COR-L47 (cell line): Measurements from ENCODE around the gene ACTRT3.

Experiments
- DNase-seq: peaks from one replicate; lab custom pipeline; 2025; lab: John Stamatoyannopoulos, UW

The ACTRT3 gene

DNA sequence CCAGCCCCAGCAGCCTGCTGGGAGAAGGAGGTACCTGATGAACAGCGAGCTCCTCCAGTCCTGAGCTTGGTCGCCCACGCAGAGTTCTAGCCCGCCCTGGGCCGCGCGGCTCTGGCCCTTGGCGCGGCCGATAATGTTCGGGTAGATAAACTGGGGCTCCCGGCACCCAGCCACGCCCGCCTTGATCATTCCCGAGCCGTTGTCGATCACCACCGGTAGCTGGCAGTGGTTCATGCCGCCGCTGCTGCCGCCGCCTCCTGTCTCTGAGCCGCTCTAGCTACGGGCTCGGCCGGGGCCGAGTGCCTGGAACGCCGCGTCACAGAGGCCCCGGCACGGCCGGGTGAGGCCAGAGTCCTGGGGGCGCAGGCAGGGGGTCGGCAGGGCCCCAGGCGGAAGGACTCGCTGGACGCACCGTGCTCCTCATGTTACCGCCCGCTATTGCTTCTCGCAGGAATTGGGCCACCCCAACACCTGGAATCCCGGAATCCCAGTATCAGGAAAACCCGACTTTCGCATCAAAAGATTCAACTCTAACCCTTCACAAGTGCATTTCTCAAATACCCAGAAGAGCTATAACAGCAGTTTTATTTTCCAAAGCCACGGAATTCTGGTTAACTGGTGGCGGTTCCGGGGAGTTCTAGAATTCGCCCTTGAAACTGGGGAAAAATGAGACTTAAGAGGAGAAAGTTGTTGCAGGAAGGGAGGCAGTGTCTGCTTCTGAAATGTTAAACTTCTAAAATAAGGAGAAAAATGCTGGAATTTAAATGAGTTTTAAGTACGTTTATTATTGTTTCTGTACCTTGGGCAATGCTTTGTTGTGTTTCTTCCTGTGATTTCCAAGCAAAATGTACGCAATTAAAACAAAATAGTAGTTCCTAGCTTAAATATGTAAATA, at the start of gene ACTRT3:
Gene ACTRT3, minus strand, starts transcription at position 275 of the 895 bp plus-strand sequence. Its CDS starts 41 bp downstream, at position 234.
- DNase-seq: peak; percentile 45

DNA sequence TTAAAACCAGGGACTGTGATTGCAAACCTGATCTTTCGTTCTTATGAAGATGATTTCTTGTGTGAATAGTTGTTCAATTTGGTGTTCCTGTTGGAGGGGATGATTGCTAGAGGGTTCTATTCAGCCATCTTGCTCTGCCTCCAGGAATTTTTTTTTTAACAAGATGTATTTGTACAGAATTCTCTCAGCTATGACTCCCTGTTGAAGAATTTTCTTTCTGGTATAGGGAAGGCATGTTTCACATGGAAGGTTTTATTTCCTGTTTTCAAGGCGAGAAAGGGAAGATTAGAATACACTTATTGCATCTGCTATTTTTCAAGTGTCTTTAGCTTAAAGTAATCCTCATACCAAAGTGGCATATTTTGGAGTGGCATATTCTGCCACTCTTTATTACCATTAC, 49.0 kb upstream of the ACTRT3 start:
- no peak for DNase-seq

DNA sequence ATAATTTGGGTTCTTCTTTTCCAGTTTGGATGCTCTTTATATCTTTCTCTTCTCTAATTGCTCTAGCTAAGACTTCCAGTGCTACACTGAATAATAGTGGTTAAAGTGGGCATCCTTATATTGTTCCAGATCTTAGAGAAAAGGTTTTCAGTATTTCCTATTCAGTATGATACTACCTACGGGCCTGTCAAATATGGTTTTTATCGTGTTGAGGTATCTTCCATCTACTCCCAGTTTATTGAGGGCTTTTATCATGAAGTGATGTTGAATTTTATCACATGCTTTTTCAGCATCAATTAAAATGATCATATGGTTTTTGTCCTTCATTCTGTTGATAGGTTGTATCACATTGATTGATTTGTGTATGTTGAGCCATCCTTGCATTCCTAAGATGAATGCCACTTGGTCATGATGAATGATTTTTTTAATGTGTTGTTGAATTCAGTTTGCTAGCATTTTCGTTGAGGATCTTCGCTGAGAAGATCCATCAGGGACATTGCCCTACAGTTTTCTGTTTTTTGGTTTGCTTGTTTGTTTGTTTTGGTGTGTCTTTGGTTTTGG, 46.3 kb upstream of the ACTRT3 start:
- no peak for DNase-seq

DNA sequence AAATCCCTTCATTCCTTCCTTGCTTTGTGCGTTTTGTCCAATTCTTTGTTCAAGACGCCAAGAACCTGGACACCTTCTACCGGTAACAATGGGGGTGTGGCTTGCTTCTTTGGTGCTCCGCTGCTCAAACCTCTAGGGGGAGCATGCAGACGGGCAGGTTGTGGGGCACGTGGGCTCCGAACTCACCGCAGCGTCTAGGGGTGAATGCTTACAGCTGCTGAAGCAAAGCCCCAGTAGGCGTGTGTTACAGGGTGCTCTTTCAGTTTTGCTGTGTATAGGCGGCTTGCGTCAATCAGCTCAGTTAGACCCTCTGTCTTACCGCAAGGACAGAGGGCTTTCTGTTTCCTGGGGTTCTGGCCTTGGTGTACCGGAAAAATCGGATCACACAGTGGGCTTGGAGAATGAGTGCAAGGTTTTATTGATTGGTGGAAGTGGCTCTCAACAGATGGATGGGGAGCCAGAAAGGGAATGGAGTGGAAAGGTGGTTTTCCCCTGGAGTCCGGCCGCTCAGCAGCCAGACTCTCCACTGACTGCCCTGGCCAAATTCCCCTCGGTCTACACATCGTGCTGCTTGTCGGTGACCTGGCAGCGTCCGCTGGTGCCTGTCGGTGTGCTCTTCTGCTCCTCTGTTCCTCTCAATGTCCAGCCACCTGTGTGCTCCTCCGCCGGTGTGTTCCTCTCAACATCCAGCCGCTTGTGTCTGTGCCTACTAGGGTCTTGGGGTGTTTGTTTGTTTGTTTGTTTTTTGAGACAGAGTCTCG, 44.6 kb upstream of the ACTRT3 start:
- peak; percentile 94 for DNase-seq

DNA sequence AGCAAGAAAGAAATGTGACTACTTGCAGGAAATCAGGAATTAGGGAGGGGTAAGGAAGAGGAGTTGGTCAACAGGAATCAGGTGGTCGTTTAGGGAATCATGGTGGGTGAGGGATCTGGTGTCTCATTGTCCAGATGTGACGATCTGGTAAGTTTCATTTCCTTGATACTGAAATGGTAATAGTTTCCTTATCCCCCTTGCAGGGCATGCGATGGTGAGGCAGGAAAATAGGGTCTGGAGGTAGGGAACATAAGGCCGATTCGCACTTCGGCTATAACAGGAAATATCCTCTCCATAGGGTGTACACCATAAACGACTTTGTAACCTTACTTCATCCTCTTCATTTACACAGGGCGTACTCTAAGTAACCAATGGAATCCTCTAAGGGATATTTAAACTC, 43.9 kb upstream of the ACTRT3 start:
- DNase-seq: no peak

DNA sequence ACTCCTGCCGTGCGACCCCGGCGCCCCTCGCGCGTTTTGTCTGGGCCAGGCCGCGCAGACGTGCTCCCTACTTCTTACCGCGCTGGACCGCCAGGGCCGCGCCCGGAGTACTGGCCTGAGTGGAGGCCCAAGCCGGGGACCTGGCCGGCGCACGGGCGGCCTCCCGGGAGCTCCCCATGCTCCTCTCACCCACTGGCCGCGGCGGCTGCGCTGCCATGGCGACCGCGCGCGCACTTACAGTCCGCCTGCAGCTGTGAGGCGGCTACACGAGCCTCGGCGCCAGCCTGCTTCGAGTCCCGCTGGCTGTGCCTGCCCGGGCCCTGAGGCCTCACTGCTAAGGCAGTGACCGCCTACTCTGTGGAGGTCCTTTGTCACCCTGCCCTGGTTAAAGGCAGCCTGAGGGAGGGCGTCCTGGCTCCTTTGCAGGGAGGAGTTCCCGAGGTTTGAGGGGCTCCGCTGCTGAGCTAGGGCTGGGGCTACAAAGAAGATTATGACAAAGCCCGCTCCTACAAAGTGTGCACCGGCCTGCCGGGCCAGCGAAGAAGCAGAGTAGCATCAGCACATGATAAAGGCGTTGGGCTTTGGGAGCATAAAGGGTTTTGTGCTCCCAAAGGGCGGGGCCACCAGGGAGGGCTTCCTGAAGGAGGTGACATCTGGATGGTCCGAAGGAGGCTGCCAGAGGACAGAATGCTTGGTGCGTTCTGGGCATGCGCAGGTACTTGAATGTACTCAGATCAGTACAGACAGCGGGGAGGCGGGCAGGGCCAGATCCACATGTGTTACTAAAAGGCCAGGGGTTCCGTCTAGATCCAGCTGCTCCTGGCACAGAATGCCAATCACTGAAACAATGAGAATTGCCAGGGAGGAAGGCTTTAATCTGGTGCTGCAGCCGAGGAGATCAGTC, 43.2 kb upstream of the ACTRT3 start, which contains the start of the genes LRRC34 and LRRIQ4:
Gene LRRC34, minus strand, starts transcription at position 573 of the 904 bp plus-strand sequence. Its CDS starts 356 bp downstream, at position 217.
Gene LRRIQ4, plus strand, starts transcription at position 539 of the 904 bp plus-strand sequence. CDS start 9,052 bp downstream, outside the sequence.
- DNase-seq: peak; percentile 97

DNA sequence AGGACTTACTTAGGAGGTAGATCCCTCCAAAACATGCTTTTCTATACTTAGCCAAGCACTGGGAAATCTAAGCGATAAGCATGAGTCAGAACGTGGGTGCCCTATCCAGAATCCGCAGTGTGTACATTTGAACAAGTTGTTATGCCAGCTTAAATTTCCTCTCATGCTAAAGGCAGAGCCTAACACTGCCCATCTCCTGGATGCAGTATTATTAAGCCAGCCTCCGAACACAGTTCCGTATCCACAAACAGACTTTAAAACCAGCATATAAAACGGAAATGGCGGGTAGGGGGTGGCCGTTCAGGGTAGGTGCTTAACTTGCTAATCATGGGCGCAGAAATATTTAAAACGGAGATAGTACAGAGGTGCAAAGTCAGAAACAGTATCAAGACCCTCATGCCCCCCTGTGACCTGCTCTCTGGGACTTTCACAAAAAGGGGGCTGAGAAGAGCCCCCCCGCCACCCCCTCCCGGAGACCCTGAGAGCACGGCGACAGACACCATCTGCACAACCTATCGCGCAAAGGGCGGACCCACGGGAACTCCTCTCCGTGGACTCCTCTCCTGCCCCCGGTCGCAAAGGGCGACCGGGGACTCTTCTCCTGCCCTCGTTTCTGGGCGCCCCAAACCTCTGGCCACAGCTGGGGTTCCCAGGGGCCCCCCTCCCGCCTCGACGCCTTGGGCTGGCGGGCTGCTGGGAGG, 42.4 kb upstream of the ACTRT3 start:
- peak; percentile 72 for DNase-seq

DNA sequence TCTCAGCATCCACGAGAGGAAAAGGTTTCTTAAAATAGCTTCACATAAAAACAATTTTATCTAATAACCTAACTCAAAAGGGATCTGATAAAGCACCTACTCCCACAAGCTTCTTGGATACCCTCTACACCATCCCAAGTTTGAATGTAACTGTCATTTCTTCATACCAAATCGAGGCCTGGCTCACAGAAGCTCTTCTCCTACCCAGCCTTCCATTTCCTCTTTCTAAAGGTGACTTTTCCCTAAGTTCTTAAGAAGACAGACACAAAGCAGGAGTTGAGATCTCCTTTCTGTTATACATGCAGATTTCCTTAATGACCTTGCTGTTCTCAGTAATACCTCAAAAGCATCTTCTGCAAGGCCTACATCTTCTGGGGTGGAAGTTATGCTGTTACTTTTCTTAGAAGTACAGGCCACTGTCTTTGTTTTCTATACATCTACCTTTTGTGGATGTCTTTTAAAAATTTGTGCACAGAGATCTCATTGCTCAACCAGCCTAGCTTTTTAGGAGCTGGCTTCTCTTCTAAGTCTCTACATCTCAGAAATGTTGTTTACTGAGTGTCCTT, 40.0 kb upstream of the ACTRT3 start:
- no peak for DNase-seq

DNA sequence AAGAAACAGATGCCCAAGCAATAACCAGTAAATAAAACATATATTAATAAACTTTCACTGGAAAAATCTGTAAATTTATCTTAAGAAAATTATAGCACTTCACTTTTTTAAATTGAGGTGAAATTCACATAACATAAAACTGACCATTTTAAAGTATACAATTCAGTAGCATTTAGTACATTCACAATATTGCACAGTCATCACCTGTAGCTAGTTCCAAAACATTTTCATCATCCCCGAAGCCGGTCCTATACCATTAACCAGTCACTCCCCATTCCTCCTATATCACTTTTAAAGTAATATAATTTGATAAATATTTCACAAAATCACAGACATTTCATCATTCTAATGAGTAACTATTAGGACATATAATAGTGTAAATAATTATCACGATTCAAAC, 35.3 kb upstream of the ACTRT3 start:
- DNase-seq: no peak

DNA sequence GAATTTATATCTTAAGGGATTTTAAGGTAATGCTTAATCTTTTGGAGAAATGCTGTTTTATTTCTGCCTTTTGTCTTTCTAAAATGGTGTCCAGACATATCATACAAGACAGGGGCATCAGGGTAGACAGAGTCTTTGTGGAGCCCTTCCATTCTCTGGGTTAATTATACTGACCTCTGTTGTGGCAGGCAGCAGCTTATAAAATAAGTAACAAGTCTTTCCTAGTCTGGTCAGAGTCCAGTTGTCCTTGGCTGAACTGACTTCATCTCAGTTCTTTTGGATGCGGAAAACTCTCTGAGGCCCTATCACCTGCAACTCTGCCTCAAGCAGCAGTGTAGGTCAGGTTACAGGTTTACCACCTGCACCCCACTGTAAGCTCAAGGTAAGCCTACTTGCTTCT, 23.0 kb upstream of the ACTRT3 start:
- no peak for DNase-seq

DNA sequence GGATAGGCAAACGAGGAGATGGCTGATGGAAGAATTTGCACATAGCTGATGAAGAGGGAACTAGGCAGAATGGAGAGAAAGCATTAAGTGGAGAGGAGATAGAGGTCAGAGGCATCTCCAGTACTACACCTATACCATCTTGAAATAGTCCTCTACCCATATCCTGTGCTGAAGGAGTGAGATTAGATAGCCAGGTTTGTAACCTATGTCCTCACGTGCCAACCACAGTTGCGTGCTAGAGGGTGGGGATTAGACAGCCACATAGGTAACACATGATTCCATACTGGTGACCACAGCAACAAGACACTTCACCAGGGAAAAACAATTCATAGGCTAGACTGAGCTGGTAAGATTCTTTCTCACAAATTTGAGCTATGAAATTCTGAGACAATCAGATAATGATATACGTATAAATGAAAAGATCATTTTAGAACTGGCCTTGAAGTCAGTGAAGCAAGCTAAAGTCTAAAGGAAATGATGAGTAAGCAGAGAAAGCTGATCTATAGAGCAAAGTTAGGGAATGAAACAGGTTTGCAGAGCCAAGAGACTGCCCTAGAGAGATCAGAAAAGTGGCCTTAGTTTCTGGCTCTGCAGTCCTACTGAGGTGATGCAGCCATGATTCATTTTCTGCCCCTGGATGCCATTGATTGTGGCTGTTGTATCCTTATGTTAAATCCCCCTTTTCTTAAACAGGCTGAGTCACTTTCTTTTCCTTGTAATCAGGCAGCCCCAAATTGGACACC, 21.5 kb upstream of the ACTRT3 start:
- no peak for DNase-seq

DNA sequence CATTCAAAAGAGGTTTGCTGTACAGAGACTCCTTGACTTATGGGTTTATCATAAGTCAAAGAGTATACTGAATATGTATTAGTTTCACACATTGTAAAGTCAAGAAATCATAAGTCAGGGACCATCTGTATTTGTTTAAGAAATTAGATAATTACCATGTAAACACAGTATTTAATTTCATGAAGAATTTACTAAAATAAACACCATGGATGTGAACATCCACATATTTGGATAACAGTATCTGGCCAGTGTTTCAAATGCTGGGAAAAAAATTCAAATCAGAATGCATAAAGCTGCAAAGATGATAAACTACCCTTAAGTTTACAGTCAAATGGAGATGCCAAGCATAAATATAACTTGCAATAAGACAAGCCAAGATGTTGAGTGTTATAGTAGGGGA, 20.9 kb upstream of the ACTRT3 start:
- no peak for DNase-seq

DNA sequence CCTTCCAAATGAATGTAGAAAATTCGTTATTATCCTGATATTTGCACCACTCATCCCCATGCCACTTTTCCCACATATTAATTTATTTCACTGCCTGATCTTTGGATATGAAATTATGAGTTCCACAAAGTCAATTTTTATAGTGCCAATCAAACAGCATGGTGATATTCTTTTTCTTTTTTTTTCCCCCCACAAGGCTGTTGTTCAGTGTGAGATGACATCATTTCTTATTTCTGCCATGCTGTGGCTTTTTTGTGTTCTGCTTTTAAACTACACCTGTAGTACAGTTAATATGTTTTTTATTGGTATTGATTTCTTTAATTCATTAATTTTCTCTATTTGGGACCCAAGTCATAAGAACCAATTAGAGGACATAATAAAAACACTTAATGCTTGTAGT, 18.4 kb upstream of the ACTRT3 start:
- no peak for DNase-seq

DNA sequence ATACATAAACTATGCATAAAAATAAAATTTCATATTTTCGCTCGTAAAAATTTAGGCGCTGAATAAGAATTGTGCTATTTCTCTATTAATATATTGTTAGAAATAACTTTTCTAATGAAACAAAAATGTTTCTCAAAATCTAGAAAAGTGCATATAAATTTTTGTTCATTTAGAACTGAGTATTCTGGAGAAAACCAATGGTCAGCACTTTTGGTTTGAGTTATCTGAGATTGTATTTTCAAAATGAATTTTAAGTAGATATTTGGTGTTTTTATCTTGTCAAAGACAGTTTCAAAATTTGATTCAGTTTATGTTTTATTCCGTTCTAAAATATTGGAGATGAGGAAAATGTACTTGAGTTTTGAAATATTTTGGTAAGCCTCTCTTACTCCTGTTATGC, 17.8 kb upstream of the ACTRT3 start:
- no peak for DNase-seq

DNA sequence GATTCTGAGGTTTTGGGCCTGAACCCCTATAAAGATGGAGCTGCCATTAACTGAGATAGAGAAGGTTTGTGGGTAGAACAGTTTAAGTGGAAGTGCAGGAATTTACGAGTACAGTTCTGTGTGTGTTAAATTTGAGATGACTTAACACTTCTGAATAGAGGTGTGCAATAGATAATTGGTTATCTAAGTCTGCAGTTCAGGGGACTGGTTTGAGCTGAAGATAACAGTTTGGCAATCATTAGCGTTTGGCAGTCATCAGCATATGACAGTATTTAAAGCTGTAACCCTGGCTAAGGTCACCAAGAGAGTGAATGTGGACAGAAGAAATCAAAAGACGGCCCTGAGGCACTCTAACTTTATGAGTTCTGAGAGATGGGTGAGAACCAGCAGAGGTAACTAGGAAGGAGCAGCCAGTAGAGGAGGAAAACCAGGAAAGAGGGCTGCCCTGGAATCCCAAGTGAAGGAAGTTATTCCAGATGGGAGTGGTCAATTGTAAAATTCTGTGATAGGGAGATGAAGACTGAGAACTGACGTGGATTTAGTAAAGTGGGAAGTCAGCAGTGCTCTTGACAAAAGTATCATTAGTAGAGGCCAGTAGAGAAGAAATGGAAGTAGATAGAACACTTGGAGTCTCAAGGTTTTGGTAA, 12.0 kb upstream of the ACTRT3 start:
- DNase-seq: no peak

DNA sequence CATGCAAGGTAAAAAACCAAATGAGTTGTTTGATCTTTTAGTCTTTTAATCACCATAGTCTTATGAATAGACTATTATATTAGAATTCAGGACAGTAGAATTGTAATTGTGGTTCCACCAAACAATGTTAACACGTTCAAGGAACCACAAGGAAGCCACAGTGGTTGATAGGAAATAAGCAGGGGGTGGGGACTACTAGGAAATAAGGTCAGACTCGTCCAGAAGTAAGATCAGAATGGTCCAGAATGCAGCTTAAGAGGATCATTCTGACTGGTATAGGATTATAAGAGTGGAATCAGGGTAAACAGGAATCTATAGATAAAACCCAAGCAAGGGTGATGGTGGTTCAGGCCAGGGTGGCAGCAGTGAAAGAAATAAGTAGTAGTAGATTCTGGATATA, 11.4 kb upstream of the ACTRT3 start:
- DNase-seq: no peak

DNA sequence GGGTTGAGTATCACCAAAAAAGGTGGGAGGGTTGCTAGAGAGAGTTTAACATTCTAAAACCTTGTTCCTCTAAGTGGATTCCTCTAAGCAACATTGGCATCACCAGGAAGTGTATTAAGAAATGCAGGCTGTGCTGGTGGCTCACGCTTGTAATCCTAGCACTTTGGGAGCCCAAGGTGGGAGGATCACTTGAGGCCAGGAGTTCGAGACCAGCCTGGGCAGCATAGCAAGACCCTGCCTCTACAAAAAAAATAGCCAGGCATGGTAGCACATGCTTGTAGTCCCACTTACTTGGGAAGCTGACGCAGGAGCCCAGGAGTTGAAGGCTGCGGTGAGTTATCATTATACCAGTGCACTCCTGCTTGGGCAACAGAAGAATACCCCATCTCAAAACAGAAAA, 8.5 kb upstream of the ACTRT3 start:
- DNase-seq: no peak

DNA sequence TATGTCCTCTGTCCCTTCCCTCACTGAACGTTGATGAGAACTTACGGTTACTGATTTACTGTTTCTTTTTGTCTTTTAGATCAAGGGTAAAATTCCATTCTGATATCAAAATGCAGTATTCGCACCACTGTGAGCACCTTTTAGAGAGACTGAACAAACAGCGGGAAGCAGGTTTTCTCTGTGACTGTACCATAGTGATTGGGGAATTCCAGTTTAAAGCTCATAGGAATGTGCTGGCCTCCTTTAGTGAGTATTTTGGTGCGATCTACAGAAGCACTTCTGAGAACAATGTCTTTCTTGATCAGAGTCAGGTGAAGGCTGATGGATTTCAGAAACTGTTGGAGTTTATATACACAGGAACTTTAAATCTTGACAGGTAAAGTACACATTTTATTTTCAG, 4.8 kb upstream of the ACTRT3 start:
- no peak for DNase-seq
